Osteoblast (primary cell): ENCODE measurements around the gene SULT2B1. TPM values are rescaled to one million over a fixed set of nuclear protein-coding genes. Genes with fewer than 3 reads are reported as not detected.

Source experiments
- DNase-seq: peaks from one replicate; pipeline ENCODE4 v3.0.0; 2011; ENCODE audit warnings: low spot score, mixed read lengths; ENCODE audit not compliant: insufficient read length; ENCODE audit errors: missing footprints
- H2AFZ ChIP-seq: 2 replicates; pipeline ENCODE4 v1.6.0; 2011; ENCODE audit warnings: mild to moderate bottlenecking, low read length
- H3K27ac ChIP-seq: 2 replicates; pipeline ENCODE4 v1.5.1; 2011; ENCODE audit warnings: mild to moderate bottlenecking, low read depth, low read length, moderate library complexity
- H3K27me3 ChIP-seq: 2 replicates; pipeline ENCODE4 v1.6.0; 2012; ENCODE audit warnings: mild to moderate bottlenecking, control low read depth, inconsistent platforms, low read length, moderate library complexity; ENCODE audit not compliant: insufficient read depth
- H3K36me3 ChIP-seq: 2 replicates; pipeline ENCODE4 v1.5.1; 2011; ENCODE audit warnings: mild to moderate bottlenecking, low read length, control low read depth, moderate library complexity; ENCODE audit not compliant: insufficient read depth
- H3K4me1 ChIP-seq: 2 replicates; pipeline ENCODE4 v1.5.1; 2011; ENCODE audit warnings: mild to moderate bottlenecking, low read length, control low read depth, moderate library complexity; ENCODE audit not compliant: insufficient read depth
- H3K4me2 ChIP-seq: 2 replicates; pipeline ENCODE4 v1.6.0; 2011; ENCODE audit warnings: mild to moderate bottlenecking, low read length; ENCODE audit not compliant: insufficient read depth
- H3K4me3 ChIP-seq: fragments of 200-600 bp; sonication (generic); 3 replicates; pipeline ENCODE4 v1.5.1; 2012; ENCODE audit warnings: mild to moderate bottlenecking, low read length, inconsistent platforms; ENCODE audit not compliant: insufficient read depth
- H3K79me2 ChIP-seq: 2 replicates; pipeline ENCODE4 v1.6.0; 2012; ENCODE audit warnings: mild to moderate bottlenecking, low read length, control low read depth, inconsistent platforms; ENCODE audit not compliant: insufficient read depth
- H3K9me3 ChIP-seq: 2 replicates; pipeline ENCODE4 v1.5.1; 2011; ENCODE audit warnings: low read depth, low read length, control low read depth
- H4K20me1 ChIP-seq: 2 replicates; pipeline ENCODE4 v1.6.0; 2012; ENCODE audit warnings: mild to moderate bottlenecking, low read length, control low read depth; ENCODE audit not compliant: insufficient read depth
- total RNA-seq: library from RNA; depleted of rRNA; stranded (reverse); fragments of >200 nt; gene quantifications from 2 replicates; pipeline ENCODE4 v1.2.3, GENCODE V29; 2012
- TF ChIP-seq, protein P1 (sequence below): IDR thresholded peaks from 2 replicates; pipeline ENCODE4 v1.5.1; 2011; ENCODE audit warnings: mild to moderate bottlenecking, low read depth, low read length, moderate library complexity; ENCODE audit errors: extremely low read depth

The SULT2B1 gene
- total RNA-seq, 1 donor, result under 0.01 TPM

DNA sequence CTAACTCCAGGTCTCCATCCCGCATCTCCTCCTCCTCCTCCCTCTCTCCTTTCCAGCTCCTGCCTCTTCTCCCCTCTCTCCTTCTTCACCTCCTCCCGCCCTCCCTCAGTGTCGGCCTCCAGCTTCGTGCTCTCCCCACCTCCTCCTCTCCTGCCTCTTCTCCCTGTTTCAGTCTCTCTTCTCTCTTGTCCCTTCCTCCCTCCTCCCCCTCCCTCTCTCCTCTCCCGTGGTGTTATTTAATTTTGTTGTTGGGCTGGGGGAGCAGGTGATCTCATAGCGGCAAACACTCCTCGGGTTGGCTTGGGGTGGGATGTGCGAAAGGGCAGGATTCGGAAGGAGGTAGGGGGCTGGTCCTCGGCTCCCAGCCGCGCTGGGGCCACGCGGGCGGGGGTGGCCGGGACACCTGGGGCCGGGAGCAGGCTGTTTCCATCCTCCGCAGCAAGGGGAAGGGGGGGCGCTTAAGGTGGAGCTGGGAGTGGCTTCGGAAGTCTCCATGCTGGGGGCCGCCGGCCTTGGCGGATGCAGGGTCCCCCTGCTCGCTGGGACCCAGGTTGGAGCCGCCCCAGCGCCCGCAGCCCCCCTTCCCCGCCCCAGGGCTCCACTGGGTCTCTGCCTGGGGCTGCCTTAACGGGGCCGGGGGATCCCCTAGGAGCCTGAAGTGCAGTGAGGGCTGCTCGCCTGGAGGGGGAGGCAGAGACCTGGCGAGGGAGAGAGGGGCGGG is 94.2 kb downstream of the SULT2B1 start, which contains the start of gene CA11:
Gene CA11, minus strand, starts transcription at position 187 of the 721 bp plus-strand sequence. CDS start 555 bp downstream, outside the sequence.
- H3K4me1 ChIP-seq, result peaks cover 24% of the 10 kb centered on the region
- no peaks in the 10 kb centered on the region for H3K36me3 ChIP-seq
- H3K27me3 ChIP-seq, result peaks cover 3% of the 10 kb centered on the region
- H2AFZ ChIP-seq, result peak within 1 kb of the TSS; percentile 87
- TF ChIP-seq, protein P1, sequence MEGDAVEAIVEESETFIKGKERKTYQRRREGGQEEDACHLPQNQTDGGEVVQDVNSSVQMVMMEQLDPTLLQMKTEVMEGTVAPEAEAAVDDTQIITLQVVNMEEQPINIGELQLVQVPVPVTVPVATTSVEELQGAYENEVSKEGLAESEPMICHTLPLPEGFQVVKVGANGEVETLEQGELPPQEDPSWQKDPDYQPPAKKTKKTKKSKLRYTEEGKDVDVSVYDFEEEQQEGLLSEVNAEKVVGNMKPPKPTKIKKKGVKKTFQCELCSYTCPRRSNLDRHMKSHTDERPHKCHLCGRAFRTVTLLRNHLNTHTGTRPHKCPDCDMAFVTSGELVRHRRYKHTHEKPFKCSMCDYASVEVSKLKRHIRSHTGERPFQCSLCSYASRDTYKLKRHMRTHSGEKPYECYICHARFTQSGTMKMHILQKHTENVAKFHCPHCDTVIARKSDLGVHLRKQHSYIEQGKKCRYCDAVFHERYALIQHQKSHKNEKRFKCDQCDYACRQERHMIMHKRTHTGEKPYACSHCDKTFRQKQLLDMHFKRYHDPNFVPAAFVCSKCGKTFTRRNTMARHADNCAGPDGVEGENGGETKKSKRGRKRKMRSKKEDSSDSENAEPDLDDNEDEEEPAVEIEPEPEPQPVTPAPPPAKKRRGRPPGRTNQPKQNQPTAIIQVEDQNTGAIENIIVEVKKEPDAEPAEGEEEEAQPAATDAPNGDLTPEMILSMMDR, result peak; percentile 66
- H3K4me2 ChIP-seq, result peak within 1 kb of the TSS; percentile 76
- H3K4me3 ChIP-seq, result peak within 1 kb of the TSS; percentile 70
- H3K9me3 ChIP-seq, result no peaks in the 10 kb centered on the region
- no peaks in the 10 kb centered on the region for H4K20me1 ChIP-seq
- no peak within 1 kb of the TSS for H3K27ac ChIP-seq
- H3K79me2 ChIP-seq, result no peaks in the 10 kb centered on the region
- DNase-seq, result peak; percentile 97

DNA sequence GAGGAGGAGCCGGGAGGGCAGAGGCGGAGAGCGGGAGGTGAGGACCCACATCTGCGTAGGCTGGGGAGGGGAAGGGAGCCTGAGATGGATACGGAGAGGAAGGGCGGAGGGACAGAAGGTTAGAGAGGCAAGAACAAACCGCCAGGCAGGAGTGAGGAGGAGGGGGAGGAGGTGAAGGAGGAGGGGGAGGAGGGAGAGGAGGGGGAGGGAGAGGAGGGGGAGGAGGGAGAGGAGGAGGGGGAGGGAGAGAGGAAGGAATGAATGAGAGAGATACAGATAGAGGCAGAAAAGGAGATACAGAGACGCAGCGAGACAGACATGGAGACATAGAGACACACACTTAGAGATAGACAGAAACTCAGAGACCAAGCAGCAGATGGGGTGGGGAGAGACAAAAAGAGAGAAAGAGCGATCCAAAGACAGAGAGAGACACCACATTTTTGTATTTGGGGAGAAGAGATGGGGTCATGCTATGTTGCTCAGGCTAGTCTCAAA is 94.8 kb downstream of the SULT2B1 start:
- no peaks in the 10 kb centered on the region for H3K36me3 ChIP-seq
- peak overlapping the region; percentile 70 for H3K4me3 ChIP-seq
- H4K20me1 ChIP-seq, result no peaks in the 10 kb centered on the region
- peak overlapping the region; percentile 87 for H2AFZ ChIP-seq
- peaks cover 24% of the 10 kb centered on the region for H3K4me1 ChIP-seq
- H3K27me3 ChIP-seq, result peaks cover 3% of the 10 kb centered on the region
- H3K9me3 ChIP-seq, result no peaks in the 10 kb centered on the region
- H3K27ac ChIP-seq, result no peak overlapping the region
- TF ChIP-seq, protein P1, result no peak
- peak overlapping the region; percentile 76 for H3K4me2 ChIP-seq
- DNase-seq, result peak; percentile 47
- no peaks in the 10 kb centered on the region for H3K79me2 ChIP-seq

DNA sequence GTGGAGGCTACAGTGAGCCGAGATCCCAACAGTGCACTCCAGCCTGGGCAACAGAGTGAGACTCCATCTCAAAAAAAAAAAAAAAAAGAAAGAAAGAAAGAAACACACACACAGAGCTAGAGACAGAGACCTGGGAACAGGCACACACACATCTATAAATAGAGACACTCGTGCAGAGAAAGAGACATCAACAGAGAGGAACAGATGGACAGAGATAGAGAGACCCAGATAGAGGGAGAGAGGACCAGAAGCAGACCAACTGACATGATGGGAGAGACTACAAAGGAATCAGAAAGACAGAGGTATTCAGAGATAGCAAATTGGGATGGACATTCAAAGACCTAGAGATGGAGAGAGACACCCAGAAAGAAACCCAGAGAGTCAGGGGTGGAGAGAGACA is 96.2 kb downstream of the SULT2B1 start:
- Histone ChIP-seq H4K20me1 (no peaks in the 10 kb centered on the region), H2AFZ (no peak overlapping the region), H3K27ac (no peak overlapping the region), H3K36me3 (no peaks in the 10 kb centered on the region), H3K79me2 (no peaks in the 10 kb centered on the region), H3K27me3 (peaks cover 3% of the 10 kb centered on the region), H3K4me2 (no peak overlapping the region), H3K4me1 (peaks cover 24% of the 10 kb centered on the region), H3K9me3 (no peaks in the 10 kb centered on the region), H3K4me3 (no peak overlapping the region)
- TF ChIP-seq, protein P1, result no peak
- DNase-seq, result peak; percentile 68

Other genes starting within 250 kb of the SULT2B1 start
- gene EMP3, start 226.6 kb upstream of the SULT2B1 start, total RNA-seq, result 185 and 216 TPM in 2 replicates
- gene TMEM143, start 188.2 kb upstream of the SULT2B1 start, total RNA-seq, result 4.3 and 4.7 TPM in 2 replicates
- not detected in 2 replicates for gene SYNGR4, start 187.8 kb upstream of the SULT2B1 start, total RNA-seq
- gene KDELR1, start 160.6 kb upstream of the SULT2B1 start, total RNA-seq, result 95.2 and 119 TPM in 2 replicates
- gene GRIN2D, start 158.5 kb upstream of the SULT2B1 start, total RNA-seq, result under 0.01 TPM in 2 replicates
- gene GRWD1, start 106.2 kb upstream of the SULT2B1 start, total RNA-seq, result 23.3 and 25.0 TPM in 2 replicates
- 0.59 and 0.72 TPM in 2 replicates for gene KCNJ14, start 96.6 kb upstream of the SULT2B1 start, total RNA-seq
- gene CYTH2, start 82.8 kb upstream of the SULT2B1 start, total RNA-seq, result 63.6 and 66.2 TPM in 2 replicates
- not detected in 2 replicates for gene LMTK3, start 40.3 kb upstream of the SULT2B1 start, total RNA-seq
- not detected in 2 replicates for gene SPACA4, start 54.6 kb downstream of the SULT2B1 start, total RNA-seq
- 0.29 TPM in 1 of 2 replicates, not detected in the other for gene FAM83E, start 62.9 kb downstream of the SULT2B1 start, total RNA-seq
- gene RPL18, start 67.0 kb downstream of the SULT2B1 start, total RNA-seq, result 1,357 and 1,526 TPM in 2 replicates
- gene SPHK2, start 67.3 kb downstream of the SULT2B1 start, total RNA-seq, result 13.0 and 13.3 TPM in 2 replicates
- gene DBP, start 85.2 kb downstream of the SULT2B1 start, total RNA-seq, result 14.5 and 18.3 TPM in 2 replicates
- gene CA11, start 94.0 kb downstream of the SULT2B1 start, total RNA-seq, result 1.8 and 2.7 TPM in 2 replicates
- gene NTN5, start 120.8 kb downstream of the SULT2B1 start, total RNA-seq, result under 0.01 and 0.29 TPM in 2 replicates
- gene FUT2, start 143.8 kb downstream of the SULT2B1 start, total RNA-seq, result not detected in 2 replicates
- 0.36 and 0.59 TPM in 2 replicates for gene MAMSTR, start 167.6 kb downstream of the SULT2B1 start, total RNA-seq
- 2.1 and 3.6 TPM in 2 replicates for gene RASIP1, start 188.4 kb downstream of the SULT2B1 start, total RNA-seq
- gene IZUMO1, start 194.7 kb downstream of the SULT2B1 start, total RNA-seq, result not detected in 2 replicates
- gene FUT1, start 200.5 kb downstream of the SULT2B1 start, total RNA-seq, result under 0.01 TPM in 1 of 2 replicates, not detected in the other
- gene FGF21, start 203.4 kb downstream of the SULT2B1 start, total RNA-seq, result not detected in 2 replicates